ENCODE results near the gene PRPF19. TPM values are rescaled to one million over a fixed set of nuclear protein-coding genes. Genes with fewer than 3 reads are reported as not detected.

Gene PRPF19
- total RNA-seq, 1 experiment from 2014 or later, result 116 TPM

DNA sequence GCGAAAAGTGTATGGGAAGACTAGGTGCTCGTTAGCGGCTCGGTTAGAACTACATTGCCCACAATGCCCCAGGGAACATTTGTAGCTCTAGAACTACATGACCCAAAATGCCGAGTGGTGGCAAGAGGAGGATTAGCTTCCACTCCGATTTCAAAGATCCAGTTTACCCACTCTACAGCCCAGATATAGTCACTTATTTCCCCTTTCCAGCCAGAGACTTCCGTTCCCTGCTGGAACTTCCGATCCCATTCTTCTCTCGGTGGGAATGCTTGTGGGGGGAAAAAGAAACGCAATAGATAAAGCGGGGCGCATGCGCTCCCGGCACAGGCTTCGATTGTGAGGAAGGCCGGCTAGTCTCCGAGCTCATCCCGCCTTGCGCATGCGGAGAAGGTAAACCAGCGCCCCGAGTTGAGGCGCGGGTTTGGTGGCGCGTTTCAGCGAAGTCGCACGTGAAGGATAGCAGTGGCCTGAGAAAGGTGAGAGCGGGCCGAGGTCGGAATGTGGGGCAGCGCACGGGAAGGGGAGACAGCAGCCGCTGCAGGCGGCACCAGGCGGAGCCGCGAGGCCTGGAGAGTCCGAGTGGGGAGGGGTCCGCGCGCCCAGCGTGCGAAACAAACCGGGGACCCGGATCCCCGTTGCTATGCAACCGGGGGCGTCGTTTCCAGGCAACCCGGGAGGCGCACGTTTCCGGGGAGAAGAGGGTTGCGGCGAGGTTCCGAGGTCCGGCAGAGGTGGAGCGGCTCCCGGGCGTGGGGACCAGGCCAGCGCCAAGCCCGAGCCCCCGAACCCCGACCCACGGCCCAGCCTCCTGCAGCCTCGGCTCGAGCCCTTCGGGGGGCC, 7.6 kb upstream of the PRPF19 start, which contains the start of gene TMEM109 (continued):
- peak; percentile 44; the same call in 1 of the 2 replicates for TF ChIP-seq CREM (CRISPR knock-in tag; IDR thresholded peaks at IDR 0.05)
- TF ChIP-seq, protein P1, sequence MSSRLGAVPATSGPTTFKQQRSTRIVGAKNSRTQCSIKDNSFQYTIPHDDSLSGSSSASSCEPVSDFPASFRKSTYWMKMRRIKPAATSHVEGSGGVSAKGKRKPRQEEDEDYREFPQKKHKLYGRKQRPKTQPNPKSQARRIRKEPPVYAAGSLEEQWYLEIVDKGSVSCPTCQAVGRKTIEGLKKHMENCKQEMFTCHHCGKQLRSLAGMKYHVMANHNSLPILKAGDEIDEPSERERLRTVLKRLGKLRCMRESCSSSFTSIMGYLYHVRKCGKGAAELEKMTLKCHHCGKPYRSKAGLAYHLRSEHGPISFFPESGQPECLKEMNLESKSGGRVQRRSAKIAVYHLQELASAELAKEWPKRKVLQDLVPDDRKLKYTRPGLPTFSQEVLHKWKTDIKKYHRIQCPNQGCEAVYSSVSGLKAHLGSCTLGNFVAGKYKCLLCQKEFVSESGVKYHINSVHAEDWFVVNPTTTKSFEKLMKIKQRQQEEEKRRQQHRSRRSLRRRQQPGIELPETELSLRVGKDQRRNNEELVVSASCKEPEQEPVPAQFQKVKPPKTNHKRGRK (CRISPR knock-in tag; IDR thresholded peaks at IDR 0.05; ENCODE audit: borderline replicate concordance), result no peak
- TF ChIP-seq PRRX2 (CRISPR knock-in tag; IDR thresholded peaks at IDR 0.05), result no peak
- no peak for TF ChIP-seq KAT7 (CRISPR knock-in tag; IDR thresholded peaks at IDR 0.05; ENCODE audit: borderline replicate concordance)
- peak; percentile 93 for TF ChIP-seq ZBTB43 (CRISPR knock-in tag; IDR thresholded peaks at IDR 0.05)
- peak; percentile 44; the same call in 1 of the 2 replicates for TF ChIP-seq ETV6 (CRISPR knock-in tag; IDR thresholded peaks at IDR 0.05)
- 0 out of 2 replicates have a peak, but pooled peaks have one; percentile 66 for TF ChIP-seq TCF7 (CRISPR knock-in tag; IDR thresholded peaks at IDR 0.05; ENCODE audit: low read depth)
- no peak for TF ChIP-seq GABPB1 (CRISPR knock-in tag; IDR thresholded peaks at IDR 0.05)
- peak; percentile 95 for TF ChIP-seq FOXP1 (CRISPR knock-in tag; IDR thresholded peaks at IDR 0.05; ENCODE audit: borderline replicate concordance)
- TF ChIP-seq OVOL2 (CRISPR knock-in tag; IDR thresholded peaks at IDR 0.05; ENCODE audit: borderline replicate concordance), result no peak
- peak; percentile 67; the same call in 1 of the 2 replicates for TF ChIP-seq CREB1 (CRISPR knock-in tag; IDR thresholded peaks at IDR 0.05)
- 0 out of 2 replicates have a peak, but pooled peaks have one; percentile 36 for TF ChIP-seq ELF4 (CRISPR knock-in tag; IDR thresholded peaks at IDR 0.05; ENCODE audit: low read depth)
- TF ChIP-seq SP1 (CRISPR knock-in tag; conservative IDR thresholded peaks at IDR 0.05), result peak; percentile 70
- TF ChIP-seq, protein P2, sequence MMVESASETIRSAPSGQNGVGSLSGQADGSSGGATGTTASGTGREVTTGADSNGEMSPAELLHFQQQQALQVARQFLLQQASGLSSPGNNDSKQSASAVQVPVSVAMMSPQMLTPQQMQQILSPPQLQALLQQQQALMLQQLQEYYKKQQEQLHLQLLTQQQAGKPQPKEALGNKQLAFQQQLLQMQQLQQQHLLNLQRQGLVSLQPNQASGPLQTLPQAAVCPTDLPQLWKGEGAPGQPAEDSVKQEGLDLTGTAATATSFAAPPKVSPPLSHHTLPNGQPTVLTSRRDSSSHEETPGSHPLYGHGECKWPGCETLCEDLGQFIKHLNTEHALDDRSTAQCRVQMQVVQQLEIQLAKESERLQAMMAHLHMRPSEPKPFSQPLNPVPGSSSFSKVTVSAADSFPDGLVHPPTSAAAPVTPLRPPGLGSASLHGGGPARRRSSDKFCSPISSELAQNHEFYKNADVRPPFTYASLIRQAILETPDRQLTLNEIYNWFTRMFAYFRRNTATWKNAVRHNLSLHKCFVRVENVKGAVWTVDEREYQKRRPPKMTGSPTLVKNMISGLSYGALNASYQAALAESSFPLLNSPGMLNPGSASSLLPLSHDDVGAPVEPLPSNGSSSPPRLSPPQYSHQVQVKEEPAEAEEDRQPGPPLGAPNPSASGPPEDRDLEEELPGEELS (CRISPR knock-in tag; IDR thresholded peaks at IDR 0.05), result peak; percentile 92; the same call in 1 of the 2 replicates
- TF ChIP-seq MYBL2 (CRISPR knock-in tag; IDR thresholded peaks at IDR 0.05), result peak; percentile 88
- TF ChIP-seq, protein P3, sequence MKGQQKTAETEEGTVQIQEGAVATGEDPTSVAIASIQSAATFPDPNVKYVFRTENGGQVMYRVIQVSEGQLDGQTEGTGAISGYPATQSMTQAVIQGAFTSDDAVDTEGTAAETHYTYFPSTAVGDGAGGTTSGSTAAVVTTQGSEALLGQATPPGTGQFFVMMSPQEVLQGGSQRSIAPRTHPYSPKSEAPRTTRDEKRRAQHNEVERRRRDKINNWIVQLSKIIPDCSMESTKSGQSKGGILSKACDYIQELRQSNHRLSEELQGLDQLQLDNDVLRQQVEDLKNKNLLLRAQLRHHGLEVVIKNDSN (CRISPR knock-in tag; IDR thresholded peaks at IDR 0.05), result peak; percentile 76; the same call in 1 of the 2 replicates
- TF ChIP-seq HMGXB4 (CRISPR knock-in tag; IDR thresholded peaks at IDR 0.05), result no peak
- TF ChIP-seq TEAD4 (CRISPR knock-in tag; IDR thresholded peaks at IDR 0.05), result 0 out of 2 replicates have a peak, but pooled peaks have one; percentile 58
- peak; percentile 34; the same call in 1 of the 2 replicates for TF ChIP-seq NFYB (CRISPR knock-in tag; conservative IDR thresholded peaks at IDR 0.05; ENCODE audit: low read depth)
- peak; percentile 95 for TF ChIP-seq NFE2L1 (CRISPR knock-in tag; IDR thresholded peaks at IDR 0.05)
- TF ChIP-seq, protein P4, sequence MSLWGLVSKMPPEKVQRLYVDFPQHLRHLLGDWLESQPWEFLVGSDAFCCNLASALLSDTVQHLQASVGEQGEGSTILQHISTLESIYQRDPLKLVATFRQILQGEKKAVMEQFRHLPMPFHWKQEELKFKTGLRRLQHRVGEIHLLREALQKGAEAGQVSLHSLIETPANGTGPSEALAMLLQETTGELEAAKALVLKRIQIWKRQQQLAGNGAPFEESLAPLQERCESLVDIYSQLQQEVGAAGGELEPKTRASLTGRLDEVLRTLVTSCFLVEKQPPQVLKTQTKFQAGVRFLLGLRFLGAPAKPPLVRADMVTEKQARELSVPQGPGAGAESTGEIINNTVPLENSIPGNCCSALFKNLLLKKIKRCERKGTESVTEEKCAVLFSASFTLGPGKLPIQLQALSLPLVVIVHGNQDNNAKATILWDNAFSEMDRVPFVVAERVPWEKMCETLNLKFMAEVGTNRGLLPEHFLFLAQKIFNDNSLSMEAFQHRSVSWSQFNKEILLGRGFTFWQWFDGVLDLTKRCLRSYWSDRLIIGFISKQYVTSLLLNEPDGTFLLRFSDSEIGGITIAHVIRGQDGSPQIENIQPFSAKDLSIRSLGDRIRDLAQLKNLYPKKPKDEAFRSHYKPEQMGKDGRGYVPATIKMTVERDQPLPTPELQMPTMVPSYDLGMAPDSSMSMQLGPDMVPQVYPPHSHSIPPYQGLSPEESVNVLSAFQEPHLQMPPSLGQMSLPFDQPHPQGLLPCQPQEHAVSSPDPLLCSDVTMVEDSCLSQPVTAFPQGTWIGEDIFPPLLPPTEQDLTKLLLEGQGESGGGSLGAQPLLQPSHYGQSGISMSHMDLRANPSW (CRISPR knock-in tag; conservative IDR thresholded peaks at IDR 0.05; ENCODE audit: low read depth), result no peak
- peak; percentile 80; the same call in 1 of the 2 replicates for TF ChIP-seq E2F1 (CRISPR knock-in tag; IDR thresholded peaks at IDR 0.05)
- TF ChIP-seq JUN (CRISPR knock-in tag; IDR thresholded peaks at IDR 0.05), result peak; percentile 73; the same call in 1 of the 2 replicates
- TF ChIP-seq, protein P5, sequence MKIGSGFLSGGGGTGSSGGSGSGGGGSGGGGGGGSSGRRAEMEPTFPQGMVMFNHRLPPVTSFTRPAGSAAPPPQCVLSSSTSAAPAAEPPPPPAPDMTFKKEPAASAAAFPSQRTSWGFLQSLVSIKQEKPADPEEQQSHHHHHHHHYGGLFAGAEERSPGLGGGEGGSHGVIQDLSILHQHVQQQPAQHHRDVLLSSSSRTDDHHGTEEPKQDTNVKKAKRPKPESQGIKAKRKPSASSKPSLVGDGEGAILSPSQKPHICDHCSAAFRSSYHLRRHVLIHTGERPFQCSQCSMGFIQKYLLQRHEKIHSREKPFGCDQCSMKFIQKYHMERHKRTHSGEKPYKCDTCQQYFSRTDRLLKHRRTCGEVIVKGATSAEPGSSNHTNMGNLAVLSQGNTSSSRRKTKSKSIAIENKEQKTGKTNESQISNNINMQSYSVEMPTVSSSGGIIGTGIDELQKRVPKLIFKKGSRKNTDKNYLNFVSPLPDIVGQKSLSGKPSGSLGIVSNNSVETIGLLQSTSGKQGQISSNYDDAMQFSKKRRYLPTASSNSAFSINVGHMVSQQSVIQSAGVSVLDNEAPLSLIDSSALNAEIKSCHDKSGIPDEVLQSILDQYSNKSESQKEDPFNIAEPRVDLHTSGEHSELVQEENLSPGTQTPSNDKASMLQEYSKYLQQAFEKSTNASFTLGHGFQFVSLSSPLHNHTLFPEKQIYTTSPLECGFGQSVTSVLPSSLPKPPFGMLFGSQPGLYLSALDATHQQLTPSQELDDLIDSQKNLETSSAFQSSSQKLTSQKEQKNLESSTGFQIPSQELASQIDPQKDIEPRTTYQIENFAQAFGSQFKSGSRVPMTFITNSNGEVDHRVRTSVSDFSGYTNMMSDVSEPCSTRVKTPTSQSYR (CRISPR knock-in tag; IDR thresholded peaks at IDR 0.05), result peak; percentile 42; the same call in 1 of the 2 replicates
